Neural cell (in vitro differentiated cells): Measurements from ENCODE around the gene AFMID.

Experiments
- CTCF ChIP-seq: fragments of 450-650 bp; IDR thresholded peaks from 2 replicates; pipeline ENCODE4 v1.5.1; 2014; ENCODE audit warnings: antibody characterized with exemption, mild to moderate bottlenecking, moderate library complexity; ENCODE audit not compliant: poor library complexity, severe bottlenecking
- EP300 ChIP-seq: fragments of 450-650 bp; conservative IDR thresholded peaks from 2 replicates; pipeline ENCODE4 v1.6.1; 2014; ENCODE audit warnings: antibody characterized with exemption, mild to moderate bottlenecking, moderate library complexity; ENCODE audit not compliant: poor library complexity, severe bottlenecking
- EZH2 ChIP-seq: fragments of 200-600, 300-800 bp; shearing (Covaris generic), sonication (generic); IDR thresholded peaks from 2 replicates; pipeline ENCODE4 v1.6.1; 2014; ENCODE audit warnings: antibody characterized with exemption, low read length, borderline replicate concordance, mild to moderate bottlenecking; ENCODE audit not compliant: insufficient read depth, poor library complexity, severe bottlenecking
- MXI1 ChIP-seq: fragments of 450-650 bp; conservative IDR thresholded peaks from 2 replicates; pipeline ENCODE4 v1.6.1; 2014; ENCODE audit warnings: antibody characterized with exemption, mild to moderate bottlenecking; ENCODE audit not compliant: poor library complexity, severe bottlenecking
- POLR2AphosphoS5 ChIP-seq: IDR thresholded peaks from 2 replicates; pipeline ENCODE4 v1.6.1; 2012
- RAD21 ChIP-seq: fragments of 450-650 bp; conservative IDR thresholded peaks from 2 replicates; pipeline ENCODE4 v1.6.1; 2014; ENCODE audit warnings: antibody characterized with exemption, mild to moderate bottlenecking, moderate library complexity
- TAF1 ChIP-seq: IDR thresholded peaks from 2 replicates; pipeline ENCODE4 v1.6.1; 2012; ENCODE audit warnings: low read depth
- TF ChIP-seq, protein P1 (sequence below): IDR thresholded peaks from 2 replicates; pipeline ENCODE4 v1.6.1; 2012; ENCODE audit warnings: borderline replicate concordance

DNA sequence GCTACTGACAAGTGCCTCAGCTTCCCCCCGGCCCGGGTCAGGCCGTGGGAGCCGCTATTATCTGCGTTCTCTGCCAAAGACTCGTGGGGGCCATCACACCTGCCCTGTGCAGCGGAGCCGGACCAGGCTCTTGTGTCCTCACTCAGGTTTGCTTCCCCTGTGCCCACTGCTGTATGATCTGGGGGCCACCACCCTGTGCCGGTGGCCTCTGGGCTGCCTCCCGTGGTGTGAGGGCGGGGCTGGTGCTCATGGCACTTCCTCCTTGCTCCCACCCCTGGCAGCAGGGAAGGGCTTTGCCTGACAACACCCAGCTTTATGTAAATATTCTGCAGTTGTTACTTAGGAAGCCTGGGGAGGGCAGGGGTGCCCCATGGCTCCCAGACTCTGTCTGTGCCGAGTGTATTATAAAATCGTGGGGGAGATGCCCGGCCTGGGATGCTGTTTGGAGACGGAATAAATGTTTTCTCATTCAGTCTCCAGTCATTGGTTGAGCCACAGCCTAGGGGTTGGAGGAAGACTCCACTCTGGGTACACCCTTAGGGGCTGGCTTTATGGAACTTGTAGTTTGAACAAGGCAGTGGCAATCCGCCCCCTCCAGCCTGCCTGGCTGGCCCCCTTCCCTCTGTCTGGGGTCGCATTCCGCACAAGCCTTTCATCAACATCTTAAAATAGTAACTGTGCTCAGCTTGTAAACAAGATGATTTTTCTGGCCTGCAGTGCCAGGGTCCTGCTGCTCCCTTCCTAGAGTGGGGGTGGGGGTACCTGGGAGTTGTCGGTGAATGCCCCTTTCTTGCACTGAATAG is 14.7 kb upstream of the AFMID start:
- no peak for TF ChIP-seq CTCF
- no peak for TF ChIP-seq EZH2
- TF ChIP-seq RAD21, result no peak
- TF ChIP-seq TAF1, result no peak
- TF ChIP-seq MXI1, result no peak
- TF ChIP-seq, protein P1, sequence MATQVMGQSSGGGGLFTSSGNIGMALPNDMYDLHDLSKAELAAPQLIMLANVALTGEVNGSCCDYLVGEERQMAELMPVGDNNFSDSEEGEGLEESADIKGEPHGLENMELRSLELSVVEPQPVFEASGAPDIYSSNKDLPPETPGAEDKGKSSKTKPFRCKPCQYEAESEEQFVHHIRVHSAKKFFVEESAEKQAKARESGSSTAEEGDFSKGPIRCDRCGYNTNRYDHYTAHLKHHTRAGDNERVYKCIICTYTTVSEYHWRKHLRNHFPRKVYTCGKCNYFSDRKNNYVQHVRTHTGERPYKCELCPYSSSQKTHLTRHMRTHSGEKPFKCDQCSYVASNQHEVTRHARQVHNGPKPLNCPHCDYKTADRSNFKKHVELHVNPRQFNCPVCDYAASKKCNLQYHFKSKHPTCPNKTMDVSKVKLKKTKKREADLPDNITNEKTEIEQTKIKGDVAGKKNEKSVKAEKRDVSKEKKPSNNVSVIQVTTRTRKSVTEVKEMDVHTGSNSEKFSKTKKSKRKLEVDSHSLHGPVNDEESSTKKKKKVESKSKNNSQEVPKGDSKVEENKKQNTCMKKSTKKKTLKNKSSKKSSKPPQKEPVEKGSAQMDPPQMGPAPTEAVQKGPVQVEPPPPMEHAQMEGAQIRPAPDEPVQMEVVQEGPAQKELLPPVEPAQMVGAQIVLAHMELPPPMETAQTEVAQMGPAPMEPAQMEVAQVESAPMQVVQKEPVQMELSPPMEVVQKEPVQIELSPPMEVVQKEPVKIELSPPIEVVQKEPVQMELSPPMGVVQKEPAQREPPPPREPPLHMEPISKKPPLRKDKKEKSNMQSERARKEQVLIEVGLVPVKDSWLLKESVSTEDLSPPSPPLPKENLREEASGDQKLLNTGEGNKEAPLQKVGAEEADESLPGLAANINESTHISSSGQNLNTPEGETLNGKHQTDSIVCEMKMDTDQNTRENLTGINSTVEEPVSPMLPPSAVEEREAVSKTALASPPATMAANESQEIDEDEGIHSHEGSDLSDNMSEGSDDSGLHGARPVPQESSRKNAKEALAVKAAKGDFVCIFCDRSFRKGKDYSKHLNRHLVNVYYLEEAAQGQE, result no peak
- no peak for TF ChIP-seq POLR2AphosphoS5
- TF ChIP-seq EP300, result no peak
